HG02973 (cell line): Measurements from ENCODE around the gene STX17.
"Not testable (repeated sequence)": the region's sequence is repeated elsewhere in the genome, so short reads cannot be mapped to it uniquely, and the experiment has no call there.

Source experiments
- ATAC-seq: cut with Tn5 transposase; IDR thresholded peaks from one replicate; pipeline ENCODE4 v1.9.1; 2021; ENCODE audit warnings: moderate library complexity; ENCODE audit not compliant: unreplicated experiment

The STX17 gene

GRCh38 chr9:99906403-99907207 is at the start of gene STX17:
STX17 (plus strand) TSS chr9:99906654; CDS start chr9:99915240, 8,586 bp downstream.
- peak; percentile 89 for ATAC-seq

GRCh38 chr9:99857576-99857975 is 48.9 kb upstream of the STX17 start:
- not testable (repeated sequence) for ATAC-seq

GRCh38 chr9:99858087-99858486 is 48.4 kb upstream of the STX17 start:
- ATAC-seq, result no peak

- ATAC-seq, result no peak
Observed at GRCh38 chr9:99859243-99859980, 47.0 kb upstream of the STX17 start.

GRCh38 chr9:99860266-99860665 is 46.2 kb upstream of the STX17 start:
- no peak for ATAC-seq

GRCh38 chr9:99863955-99864354 is 42.5 kb upstream of the STX17 start:
- ATAC-seq, result no peak

GRCh38 chr9:99866398-99866797 is 40.1 kb upstream of the STX17 start:
- ATAC-seq, result no peak

- ATAC-seq, result no peak
Observed at GRCh38 chr9:99867536-99867935, 38.9 kb upstream of the STX17 start.

- ATAC-seq, result peak; percentile 56
Observed at GRCh38 chr9:99867968-99868367, 38.5 kb upstream of the STX17 start.

GRCh38 chr9:99868845-99869244 is 37.6 kb upstream of the STX17 start:
- peak; percentile 86 for ATAC-seq

GRCh38 chr9:99870126-99870525 is 36.3 kb upstream of the STX17 start:
- ATAC-seq, result no peak

- ATAC-seq, result no peak
Observed at GRCh38 chr9:99873531-99873930, 32.9 kb upstream of the STX17 start.

GRCh38 chr9:99873943-99874584 is 32.4 kb upstream of the STX17 start:
- no peak for ATAC-seq

- ATAC-seq, result no peak
Observed at GRCh38 chr9:99876190-99876589, 30.3 kb upstream of the STX17 start.

- no peak for ATAC-seq
Observed at GRCh38 chr9:99878651-99879050, 27.8 kb upstream of the STX17 start.

GRCh38 chr9:99881769-99882168 is 24.7 kb upstream of the STX17 start:
- no peak for ATAC-seq

- no peak for ATAC-seq
Observed at GRCh38 chr9:99885747-99886146, 20.7 kb upstream of the STX17 start.

- no peak for ATAC-seq
Observed at GRCh38 chr9:99889120-99889519, 17.3 kb upstream of the STX17 start.

- ATAC-seq, result no peak
Observed at GRCh38 chr9:99894826-99895225, 11.6 kb upstream of the STX17 start.

GRCh38 chr9:99895510-99895909 is 10.9 kb upstream of the STX17 start:
- no peak for ATAC-seq

- ATAC-seq, result no peak
Observed at GRCh38 chr9:99896119-99896518, 10.3 kb upstream of the STX17 start.

- no peak for ATAC-seq
Observed at GRCh38 chr9:99903393-99903792, 3.1 kb upstream of the STX17 start.
